ENCODE data around the gene ATP6V0C. TPM values are rescaled to one million over a fixed set of nuclear protein-coding genes. Genes with fewer than 3 reads are reported as not detected.

ATP6V0C gene
- total and polyA plus RNA-seq, 4 donors: 67.9 to 119 (median 112) TPM

DNA sequence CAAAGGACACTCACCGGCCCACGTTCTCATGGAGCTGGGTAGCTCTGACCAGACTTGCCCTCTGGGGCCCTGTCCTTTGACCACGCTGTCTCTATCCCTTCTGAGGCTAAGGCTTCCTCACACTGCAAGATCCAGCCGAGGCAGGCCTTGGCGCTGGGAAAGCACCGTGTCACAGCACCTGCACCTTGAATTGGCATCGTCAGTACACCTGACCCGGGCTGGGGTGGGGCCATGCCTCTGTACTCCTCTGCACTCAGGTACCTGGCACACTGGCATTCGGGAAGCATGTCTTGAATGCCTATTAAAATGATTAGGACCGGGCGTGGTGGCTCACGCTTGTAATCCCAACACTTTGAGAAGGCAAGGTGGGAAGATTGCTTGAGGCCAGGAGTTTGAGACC is 32.8 kb upstream of the ATP6V0C start:
- Histone ChIP-seq H3K9me3 (ENCODE audit: control insufficient read depth, low read length) (no peaks in the 10 kb centered on the region), H3K27ac (ENCODE audit: low read depth in 1 of 2, low read length in 2 of 2) (no peak overlapping the region), H3K36me3 (ENCODE audit: control insufficient read depth in 1 of 2, insufficient read depth in 2 of 2, low read length in 1 of 2) (no peaks in the 10 kb centered on the region), H3K4me3 (ENCODE audit: low read length in 2 of 2) (no peak overlapping the region), H3K27me3 (ENCODE audit: control insufficient read depth in 1 of 2, insufficient read depth in 2 of 2, low read length in 1 of 2) (no peaks in the 10 kb centered on the region), H3K4me1 (ENCODE audit: control insufficient read depth in 1 of 2, insufficient read depth in 2 of 2, low read length in 2 of 2) (no peaks in the 10 kb centered on the region)
- ATAC-seq (ENCODE audit: low FRiP score) (no peak), DNase-seq (no peak)
- intact Hi-C loops (cut with DNase I): no loop called here
- 83 to 87% methylated on average over 12 of the region's 12 CpGs for WGBS, 2 donors

DNA sequence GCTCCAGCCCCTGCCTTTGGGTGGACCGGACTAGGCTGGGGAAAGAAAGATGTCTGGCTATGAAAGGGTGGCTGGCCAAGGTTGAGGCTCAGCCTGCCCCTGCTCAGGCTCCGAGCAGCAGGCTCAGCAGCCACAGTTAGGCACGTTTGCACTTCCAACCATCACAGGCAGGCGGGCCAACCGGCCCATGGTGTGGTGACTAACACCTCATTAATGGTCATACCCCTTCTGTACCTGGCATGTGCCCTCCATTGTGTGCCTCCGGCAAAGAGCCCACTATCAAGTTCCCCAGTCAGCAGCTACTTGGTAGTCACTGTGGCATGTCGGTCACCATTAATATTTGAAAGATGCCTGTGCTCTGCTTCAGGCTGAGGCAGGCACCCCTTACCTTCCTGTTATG is 32.1 kb upstream of the ATP6V0C start:
- DNase-seq (no peak), ATAC-seq (ENCODE audit: low FRiP score) (no peak)
- Histone ChIP-seq H3K36me3 (ENCODE audit: control insufficient read depth in 1 of 2, insufficient read depth in 2 of 2, low read length in 1 of 2) (no peaks in the 10 kb centered on the region), H3K27me3 (ENCODE audit: control insufficient read depth in 1 of 2, insufficient read depth in 2 of 2, low read length in 1 of 2) (no peaks in the 10 kb centered on the region), H3K4me1 (ENCODE audit: control insufficient read depth in 1 of 2, insufficient read depth in 2 of 2, low read length in 2 of 2) (no peaks in the 10 kb centered on the region), H3K4me3 (ENCODE audit: low read length in 2 of 2) (no peak overlapping the region), H3K27ac (ENCODE audit: low read depth in 1 of 2, low read length in 2 of 2) (no peak overlapping the region), H3K9me3 (ENCODE audit: control insufficient read depth, low read length) (no peaks in the 10 kb centered on the region)
- 47 to 56% methylated on average over 7 of the region's 7 CpGs for WGBS, 2 donors
- intact Hi-C loops (cut with DNase I): no loop called here

DNA sequence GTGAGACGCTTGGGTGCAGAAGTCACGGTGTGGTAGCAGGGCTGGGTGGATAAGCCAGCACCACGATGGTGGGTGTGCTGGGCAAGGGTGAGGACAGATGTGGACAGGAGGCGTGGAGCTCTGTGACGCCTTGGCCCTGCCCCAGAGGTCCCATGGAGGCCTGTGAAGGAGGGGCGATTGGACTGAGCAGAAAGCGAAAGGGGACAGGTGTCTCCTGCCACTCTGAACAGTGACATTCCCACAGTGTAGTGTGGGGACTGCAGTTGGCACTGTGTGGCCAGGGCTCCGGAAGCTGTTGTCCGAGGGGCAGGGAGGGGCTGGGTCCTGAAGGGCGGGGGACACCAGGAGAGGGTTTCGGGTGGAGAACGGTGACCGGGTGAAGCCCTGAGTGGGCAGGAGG is 31.5 kb upstream of the ATP6V0C start:
- no peak overlapping the region for H3K4me3 ChIP-seq (ENCODE audit: low read length in 2 of 2)
- no peak for ATAC-seq (ENCODE audit: low FRiP score)

GRCh38 chr16:2482708-2483534 is 30.8 kb upstream of the ATP6V0C start:
- H3K27me3 ChIP-seq (ENCODE audit: control insufficient read depth in 1 of 2, insufficient read depth in 2 of 2, low read length in 1 of 2): no peaks in the 10 kb centered on the region
- H3K27ac ChIP-seq (ENCODE audit: low read depth in 1 of 2, low read length in 2 of 2): no peak overlapping the region
- no peaks in the 10 kb centered on the region for H3K4me1 ChIP-seq (ENCODE audit: control insufficient read depth in 1 of 2, insufficient read depth in 2 of 2, low read length in 2 of 2)
- intact Hi-C loops (cut with DNase I): no loop called here
- no peaks in the 10 kb centered on the region for H3K36me3 ChIP-seq (ENCODE audit: control insufficient read depth in 1 of 2, insufficient read depth in 2 of 2, low read length in 1 of 2)
- 16 to 23% methylated on average over 30 to 32 of the region's 32 CpGs for WGBS, 2 donors
- peak; percentile 61 for ATAC-seq (ENCODE audit: low FRiP score)
- no peaks in the 10 kb centered on the region for H3K9me3 ChIP-seq (ENCODE audit: control insufficient read depth, low read length)
- DNase-seq: peak in 1 of 2 donors; percentile 67
- H3K4me3 ChIP-seq (ENCODE audit: low read length in 2 of 2): no peak overlapping the region

More for the DNA sequence above, 31.5 kb upstream of the ATP6V0C start:
- intact Hi-C loops (cut with DNase I): no loop called here
- Histone ChIP-seq H3K9me3 (ENCODE audit: control insufficient read depth, low read length) (no peaks in the 10 kb centered on the region), H3K36me3 (ENCODE audit: control insufficient read depth in 1 of 2, insufficient read depth in 2 of 2, low read length in 1 of 2) (no peaks in the 10 kb centered on the region), H3K27ac (ENCODE audit: low read depth in 1 of 2, low read length in 2 of 2) (no peak overlapping the region), H3K4me1 (ENCODE audit: control insufficient read depth in 1 of 2, insufficient read depth in 2 of 2, low read length in 2 of 2) (no peaks in the 10 kb centered on the region), H3K27me3 (ENCODE audit: control insufficient read depth in 1 of 2, insufficient read depth in 2 of 2, low read length in 1 of 2) (no peaks in the 10 kb centered on the region)
- no peak for DNase-seq
- WGBS, 2 donors: 61 to 69% methylated on average over 13 of the region's 13 CpGs

- no peak for DNase-seq
- Histone ChIP-seq H3K9me3 (ENCODE audit: control insufficient read depth, low read length) (no peaks in the 10 kb centered on the region), H3K4me3 (ENCODE audit: low read length in 2 of 2) (no peak overlapping the region), H3K27ac (ENCODE audit: low read depth in 1 of 2, low read length in 2 of 2) (no peak overlapping the region), H3K36me3 (ENCODE audit: control insufficient read depth in 1 of 2, insufficient read depth in 2 of 2, low read length in 1 of 2) (no peaks in the 10 kb centered on the region), H3K27me3 (ENCODE audit: control insufficient read depth in 1 of 2, insufficient read depth in 2 of 2, low read length in 1 of 2) (no peaks in the 10 kb centered on the region), H3K4me1 (ENCODE audit: control insufficient read depth in 1 of 2, insufficient read depth in 2 of 2, low read length in 2 of 2) (no peaks in the 10 kb centered on the region)
- ATAC-seq (ENCODE audit: low FRiP score): no peak
- 83 to 88% methylated on average over 16 of the region's 16 CpGs for WGBS, 2 donors
- intact Hi-C loops (cut with DNase I): no loop called here
These were observed 29.5 kb upstream of the ATP6V0C start for GRCh38 chr16:2483939-2484897.

GRCh38 chr16:2484898-2485508 is 28.7 kb upstream of the ATP6V0C start:
- intact Hi-C loops (cut with DNase I): no loop called here
- Histone ChIP-seq H3K27me3 (ENCODE audit: control insufficient read depth in 1 of 2, insufficient read depth in 2 of 2, low read length in 1 of 2) (no peaks in the 10 kb centered on the region), H3K4me3 (ENCODE audit: low read length in 2 of 2) (no peak overlapping the region), H3K27ac (ENCODE audit: low read depth in 1 of 2, low read length in 2 of 2) (no peak overlapping the region), H3K36me3 (ENCODE audit: control insufficient read depth in 1 of 2, insufficient read depth in 2 of 2, low read length in 1 of 2) (no peaks in the 10 kb centered on the region), H3K9me3 (ENCODE audit: control insufficient read depth, low read length) (no peaks in the 10 kb centered on the region), H3K4me1 (ENCODE audit: control insufficient read depth in 1 of 2, insufficient read depth in 2 of 2, low read length in 2 of 2) (no peaks in the 10 kb centered on the region)
- no peak for ATAC-seq (ENCODE audit: low FRiP score)
- no peak for DNase-seq
- WGBS, 2 donors: 86 to 87% methylated on average over 13 of the region's 13 CpGs

DNA sequence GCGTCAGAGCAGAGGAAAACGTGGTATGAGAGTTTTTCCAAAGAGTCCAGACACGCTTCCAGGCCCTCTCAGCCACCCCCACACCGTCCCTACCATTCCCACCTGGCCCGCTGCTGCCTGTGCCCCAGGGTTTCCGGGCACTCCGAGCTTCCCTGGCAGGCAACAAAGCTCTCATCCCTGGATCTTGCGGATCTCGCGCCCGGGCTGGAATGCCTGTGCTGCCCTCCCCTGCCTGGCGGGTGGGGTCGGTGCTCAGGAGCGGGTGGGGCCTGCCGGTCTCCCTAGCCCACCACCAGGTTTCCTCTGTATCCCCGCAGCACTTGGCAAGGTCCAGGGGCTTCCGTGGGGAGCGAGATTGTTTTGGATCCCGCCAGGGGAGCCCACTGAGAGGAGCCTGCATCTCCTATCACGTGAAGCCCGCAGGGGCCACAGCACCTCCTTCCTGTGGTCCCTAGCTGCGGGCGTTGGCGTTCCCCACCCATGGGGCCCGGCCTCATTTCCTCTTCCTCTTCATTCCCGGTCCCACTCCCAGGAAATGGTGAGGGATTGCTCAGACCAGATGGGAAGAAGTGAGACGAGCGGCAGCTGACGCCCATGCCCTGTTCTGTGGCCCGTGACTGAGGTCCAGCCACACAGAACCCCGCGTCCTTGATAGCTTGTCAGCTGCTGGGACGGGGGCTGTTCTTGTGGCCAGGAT is 27.8 kb upstream of the ATP6V0C start:
- no peak for DNase-seq
- no peak overlapping the region for H3K27ac ChIP-seq (ENCODE audit: low read depth in 1 of 2, low read length in 2 of 2)
- no peaks in the 10 kb centered on the region for H3K27me3 ChIP-seq (ENCODE audit: control insufficient read depth in 1 of 2, insufficient read depth in 2 of 2, low read length in 1 of 2)
- 89% methylated on average over 33 of the region's 33 CpGs for WGBS, 2 donors
- intact Hi-C loops (cut with DNase I): no loop called here
- no peaks in the 10 kb centered on the region for H3K36me3 ChIP-seq (ENCODE audit: control insufficient read depth in 1 of 2, insufficient read depth in 2 of 2, low read length in 1 of 2)
- no peak overlapping the region for H3K4me3 ChIP-seq (ENCODE audit: low read length in 2 of 2)
- no peaks in the 10 kb centered on the region for H3K9me3 ChIP-seq (ENCODE audit: control insufficient read depth, low read length)
- ATAC-seq (ENCODE audit: low FRiP score): no peak
- H3K4me1 ChIP-seq (ENCODE audit: control insufficient read depth in 1 of 2, insufficient read depth in 2 of 2, low read length in 2 of 2): no peaks in the 10 kb centered on the region
